Stimulated activated CD8-positive, alpha-beta memory T cell treated with anti-CD3 and anti-CD28 coated beads, Interleukin-4, amount 100 ng/mL, for 4 hours (primary cell): ENCODE data around the gene SLC44A1.

Source experiments
- DNase-seq, 2 donors: peaks; one replicate each; pipeline ENCODE4 v3.0.0-alpha.2; 2020; ENCODE audit warnings: low read depth in 2 of 2, low spot score in 1 of 2

SLC44A1 gene

GRCh38 chr9:105269593-105269992, 25.1 kb downstream of the SLC44A1 start:
- DNase-seq, result no peak

GRCh38 chr9:105270711-105271110, 26.3 kb downstream of the SLC44A1 start:
- DNase-seq, result no peak

GRCh38 chr9:105273731-105274130, 29.3 kb downstream of the SLC44A1 start:
- no peak for DNase-seq

GRCh38 chr9:105275111-105275510, 30.7 kb downstream of the SLC44A1 start:
- no peak for DNase-seq

GRCh38 chr9:105275938-105276337, 31.5 kb downstream of the SLC44A1 start:
- no peak for DNase-seq

- no peak for DNase-seq
Measured at GRCh38 chr9:105278751-105279150, 34.3 kb downstream of the SLC44A1 start.

- DNase-seq, result no peak
Measured at GRCh38 chr9:105280691-105281090, 36.2 kb downstream of the SLC44A1 start.

GRCh38 chr9:105281272-105281671, 36.8 kb downstream of the SLC44A1 start:
- no peak for DNase-seq

- DNase-seq, result no peak
Measured at GRCh38 chr9:105281926-105282325, 37.5 kb downstream of the SLC44A1 start.

- DNase-seq, result no peak
Measured at GRCh38 chr9:105282870-105283621, 38.6 kb downstream of the SLC44A1 start.

- DNase-seq, result no peak
Measured at GRCh38 chr9:105283795-105284194, 39.3 kb downstream of the SLC44A1 start.

GRCh38 chr9:105284463-105284862, 40.0 kb downstream of the SLC44A1 start:
- no peak for DNase-seq

GRCh38 chr9:105286098-105286497, 41.6 kb downstream of the SLC44A1 start:
- no peak for DNase-seq

- no peak for DNase-seq
Measured at GRCh38 chr9:105289305-105289704, 44.9 kb downstream of the SLC44A1 start.

GRCh38 chr9:105290418-105290817, 46.0 kb downstream of the SLC44A1 start:
- DNase-seq, result no peak

GRCh38 chr9:105290954-105291353, 46.5 kb downstream of the SLC44A1 start:
- no peak for DNase-seq

- no peak for DNase-seq
Measured at GRCh38 chr9:105291422-105291859, 47.0 kb downstream of the SLC44A1 start.

- no peak for DNase-seq
Measured at GRCh38 chr9:105291938-105292337, 47.5 kb downstream of the SLC44A1 start.

- DNase-seq, result no peak
Measured at GRCh38 chr9:105293408-105293807, 49.0 kb downstream of the SLC44A1 start.

GRCh38 chr9:105295201-105295550, 50.7 kb downstream of the SLC44A1 start:
- no peak for DNase-seq

GRCh38 chr9:105295986-105296385, 51.5 kb downstream of the SLC44A1 start:
- DNase-seq, result no peak

GRCh38 chr9:105296445-105296844, 52.0 kb downstream of the SLC44A1 start:
- DNase-seq, result no peak

- no peak for DNase-seq
Measured at GRCh38 chr9:105296877-105297287, 52.4 kb downstream of the SLC44A1 start.
